Astrocyte of the cerebellum (primary cell): ENCODE results near the gene PROSER3.

Experiments used
- DNase-seq: peaks from one replicate; pipeline ENCODE4 v3.0.0-alpha.2; 2011; ENCODE audit warnings: low read depth
- H3K4me3 ChIP-seq: 2 replicates; pipeline ENCODE4 v1.5.1; 2011; ENCODE audit warnings: mild to moderate bottlenecking, low read depth, low read length, moderate library complexity
- in situ Hi-C: cut with HindIII; loops from 2 replicates; pipeline ENCODE4 v1.10.0; 2017; ENCODE audit warnings: low sequenced_read_pairs
- TF ChIP-seq, protein P1 (sequence below): IDR thresholded peaks from 2 replicates; pipeline ENCODE4 v1.5.1; 2012; ENCODE audit warnings: low read length, low read depth, moderate library complexity, mild to moderate bottlenecking; ENCODE audit errors: missing control alignments

The PROSER3 gene

DNA sequence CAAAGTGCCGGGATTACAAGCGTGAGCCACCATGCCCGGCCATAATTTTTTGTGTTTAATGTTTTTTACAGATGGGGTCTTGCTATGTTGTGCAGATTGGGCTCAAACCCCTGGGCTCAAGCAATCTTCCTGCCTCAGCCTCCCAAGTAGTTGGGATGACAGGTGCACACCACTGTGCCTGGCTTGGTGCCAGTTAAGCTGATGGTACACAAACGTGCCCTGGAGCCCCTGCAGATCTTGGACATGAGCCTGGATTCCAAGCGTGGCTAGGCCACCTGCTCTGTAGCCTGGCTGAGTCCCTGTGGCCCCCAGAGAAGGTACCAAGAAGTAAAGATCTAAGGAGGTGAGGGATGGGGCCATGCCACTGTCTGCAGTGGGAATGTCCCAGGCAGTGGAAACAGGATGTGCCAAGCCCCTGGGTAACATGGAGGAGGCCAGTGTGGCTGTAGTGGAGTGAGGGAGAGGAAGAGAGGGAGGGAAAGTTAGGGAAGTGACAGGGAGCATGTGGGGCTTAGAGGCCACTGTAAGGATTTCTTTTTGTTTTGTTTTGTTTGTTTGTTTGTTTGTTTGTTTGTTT lies 47.6 kb downstream of the PROSER3 start:
- H3K4me3 ChIP-seq, result no peak overlapping the region
- no peak for DNase-seq
- TF ChIP-seq, protein P1, sequence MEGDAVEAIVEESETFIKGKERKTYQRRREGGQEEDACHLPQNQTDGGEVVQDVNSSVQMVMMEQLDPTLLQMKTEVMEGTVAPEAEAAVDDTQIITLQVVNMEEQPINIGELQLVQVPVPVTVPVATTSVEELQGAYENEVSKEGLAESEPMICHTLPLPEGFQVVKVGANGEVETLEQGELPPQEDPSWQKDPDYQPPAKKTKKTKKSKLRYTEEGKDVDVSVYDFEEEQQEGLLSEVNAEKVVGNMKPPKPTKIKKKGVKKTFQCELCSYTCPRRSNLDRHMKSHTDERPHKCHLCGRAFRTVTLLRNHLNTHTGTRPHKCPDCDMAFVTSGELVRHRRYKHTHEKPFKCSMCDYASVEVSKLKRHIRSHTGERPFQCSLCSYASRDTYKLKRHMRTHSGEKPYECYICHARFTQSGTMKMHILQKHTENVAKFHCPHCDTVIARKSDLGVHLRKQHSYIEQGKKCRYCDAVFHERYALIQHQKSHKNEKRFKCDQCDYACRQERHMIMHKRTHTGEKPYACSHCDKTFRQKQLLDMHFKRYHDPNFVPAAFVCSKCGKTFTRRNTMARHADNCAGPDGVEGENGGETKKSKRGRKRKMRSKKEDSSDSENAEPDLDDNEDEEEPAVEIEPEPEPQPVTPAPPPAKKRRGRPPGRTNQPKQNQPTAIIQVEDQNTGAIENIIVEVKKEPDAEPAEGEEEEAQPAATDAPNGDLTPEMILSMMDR, result no peak
- in situ Hi-C loops, result loop anchor here (10.0 kb wide), 1 partner anchor 159 kb away; no protein-coding TSS in a partner anchor

DNA sequence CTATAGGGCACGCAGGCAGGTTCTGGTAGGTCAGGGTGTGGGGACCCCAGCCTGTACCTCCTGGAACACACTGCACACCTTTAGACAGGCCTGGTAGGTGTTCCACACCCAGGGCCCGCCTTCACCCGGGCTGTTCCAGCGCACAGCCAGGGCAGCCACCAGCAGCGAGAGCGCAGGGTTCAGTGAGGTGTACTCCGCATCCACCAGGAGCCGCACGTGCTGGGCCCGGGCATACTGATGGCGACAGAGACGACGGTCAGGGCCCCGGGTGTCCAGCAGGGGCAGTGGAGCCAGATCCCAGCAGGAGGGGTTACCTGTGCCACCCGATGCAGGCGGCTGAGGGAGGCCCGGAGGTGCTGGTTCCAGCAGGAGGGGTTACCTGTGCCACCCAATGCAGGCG lies 48.6 kb downstream of the PROSER3 start:
- in situ Hi-C loops, result loop anchor here (10.0 kb wide), 1 partner anchor 158 kb away; no protein-coding TSS in a partner anchor
- no peak overlapping the region for H3K4me3 ChIP-seq
- no peak for DNase-seq
- TF ChIP-seq, protein P1, result no peak

DNA sequence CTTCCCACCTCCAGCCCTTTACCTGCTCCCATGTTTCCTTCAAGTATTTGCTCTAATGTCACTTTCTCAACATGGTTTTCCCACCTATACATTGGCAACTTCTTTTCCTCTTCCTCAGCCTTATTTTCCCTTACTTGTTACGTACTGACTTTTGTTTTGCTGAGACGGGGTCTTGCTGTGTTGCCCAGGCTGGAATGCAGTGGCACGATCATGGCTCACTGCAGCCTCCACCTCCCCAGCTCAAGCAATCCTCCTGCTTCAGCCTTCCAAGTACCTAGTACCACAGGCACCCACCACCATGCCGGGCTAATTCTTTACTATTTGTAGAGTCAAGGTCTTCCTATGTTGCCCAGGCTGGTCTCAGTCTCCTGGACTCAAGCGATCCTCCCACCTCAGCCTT lies 49.7 kb downstream of the PROSER3 start:
- H3K4me3 ChIP-seq, result no peak overlapping the region
- TF ChIP-seq, protein P1, result no peak
- in situ Hi-C loops, result loop anchor here (10.0 kb wide), 1 partner anchor 157 kb away; no protein-coding TSS in a partner anchor

DNA sequence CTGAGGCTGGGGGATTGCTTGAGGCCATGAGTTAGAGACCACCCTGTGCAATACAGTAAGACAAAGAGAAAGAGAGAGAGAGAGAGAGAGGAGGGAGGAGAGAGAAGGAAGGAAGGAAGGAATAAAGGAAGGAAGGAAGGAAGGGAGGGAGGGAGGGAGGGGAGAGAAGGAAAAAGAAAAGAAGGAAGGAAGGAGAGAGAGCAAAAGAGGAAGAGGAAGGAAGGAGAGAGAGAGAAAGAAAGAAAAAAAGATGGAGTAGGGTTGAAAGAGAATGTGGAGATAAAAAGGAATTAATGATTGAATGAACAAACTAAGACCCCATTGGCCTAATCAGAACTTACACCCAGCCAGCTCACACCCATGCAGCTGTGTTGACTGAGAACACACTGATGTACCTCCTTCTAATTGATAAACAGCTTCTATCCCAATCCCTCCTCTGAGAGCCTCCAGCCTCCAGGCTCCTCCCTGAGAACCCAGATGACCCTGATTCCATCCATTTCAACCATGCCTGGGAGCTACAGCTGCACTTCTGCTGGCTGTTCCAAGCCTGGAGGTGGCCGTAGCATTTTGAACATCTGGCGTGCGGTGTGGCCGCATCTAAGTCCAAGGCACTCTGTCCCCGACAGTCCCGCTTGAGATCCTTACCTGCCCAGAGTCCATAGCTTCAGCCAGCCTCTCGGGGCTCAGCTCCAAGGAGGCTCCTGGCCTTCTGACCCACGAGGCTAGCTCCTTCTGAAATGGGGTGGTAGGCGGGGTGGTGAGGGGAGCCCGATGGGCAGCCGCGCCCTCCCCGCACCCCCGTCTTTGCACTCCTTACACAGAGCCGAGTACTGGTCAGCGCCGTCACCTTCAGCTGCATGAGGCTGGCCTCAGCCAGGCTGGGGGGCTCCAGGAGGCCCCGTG lies 53.6 kb downstream of the PROSER3 start:
- H3K4me3 ChIP-seq, result no peak overlapping the region
- TF ChIP-seq, protein P1, result no peak
- no peak for DNase-seq
- in situ Hi-C loops, result no loop called here

More for the DNA sequence above, 49.7 kb downstream of the PROSER3 start:
- no peak for DNase-seq

DNA sequence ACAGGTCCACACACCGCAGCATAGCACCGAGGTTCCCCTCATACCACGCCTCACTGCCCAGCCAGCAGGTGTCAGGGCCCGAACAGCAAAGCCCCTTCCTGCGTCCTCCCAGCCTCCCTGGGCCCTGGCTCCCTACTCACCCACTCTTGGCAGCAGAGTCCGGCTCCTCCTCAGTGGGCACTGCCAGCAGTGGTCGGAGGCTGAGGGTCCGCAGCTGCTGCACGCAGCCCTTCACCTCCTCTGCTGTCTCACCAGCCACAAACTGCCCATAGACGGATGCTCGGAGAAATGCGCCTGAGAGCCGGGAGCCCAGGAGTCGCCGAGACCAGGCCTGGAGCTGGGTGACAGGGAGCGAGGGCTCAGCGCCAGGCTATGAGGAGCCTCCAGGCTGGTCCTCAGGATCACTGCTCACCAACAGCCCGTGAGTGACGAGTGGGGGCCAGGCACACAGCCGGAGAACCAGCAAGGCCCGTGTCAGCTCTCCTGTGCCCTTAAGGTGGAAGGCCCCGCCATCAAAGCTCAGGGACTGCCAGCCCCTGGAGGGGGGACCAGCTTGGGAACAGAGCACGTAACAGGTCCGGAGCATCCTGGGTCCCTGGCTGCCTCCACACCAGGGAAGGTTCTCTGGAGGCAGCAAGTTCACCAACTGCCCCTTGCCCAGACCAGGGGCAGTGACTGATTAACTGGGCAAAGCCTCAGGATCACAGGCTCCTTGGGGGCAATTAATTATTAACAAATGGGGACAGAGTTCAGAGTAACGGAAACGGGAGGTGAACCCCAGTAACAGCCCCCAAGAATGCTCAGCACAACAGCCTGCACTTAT lies 54.5 kb downstream of the PROSER3 start, which contains the start of gene PRODH2:
Gene PRODH2 (minus strand): TSS at position 626 of the 823 bp plus-strand sequence. CDS start 40 bp downstream, at position 586.
- in situ Hi-C loops, result no loop called here
- TF ChIP-seq, protein P1, result no peak
- no peak within 1 kb of the TSS for H3K4me3 ChIP-seq
- no peak for DNase-seq
